ENCODE measurements around the gene AOPEP. TPM values are rescaled to one million over a fixed set of nuclear protein-coding genes. Genes with fewer than 3 reads are reported as not detected.

Gene AOPEP
- total and polyA plus RNA-seq, 2 donors (not counting 1 experiment from before 2014, with no cell fraction given): 66.1 to 94.1 TPM

- Histone ChIP-seq H4K20me1 (ENCODE audit: control insufficient read depth, extremely low read depth, insufficient read depth, low read length) (no peaks in the 10 kb centered on the region), H3K27ac (ENCODE audit: insufficient read depth, low read length) (no peak overlapping the region), H3K4me2 (ENCODE audit: extremely low read depth, insufficient read depth, low read length) (no peak overlapping the region), H3K9me3 (ENCODE audit: control insufficient read depth, insufficient read depth, low read depth, low read length) (no peaks in the 10 kb centered on the region), H3K79me2 (ENCODE audit: control insufficient read depth, insufficient read depth, low read length) (no peaks in the 10 kb centered on the region), H3K4me1 (ENCODE audit: control insufficient read depth, extremely low read depth, insufficient read depth, low read length) (no peaks in the 10 kb centered on the region), H3K27me3 (ENCODE audit: control insufficient read depth, insufficient read depth, low read length) (no peaks in the 10 kb centered on the region), H3K4me3 (replicated peaks in 1 of 4; ENCODE audit: control extremely low read depth in 1 of 4, insufficient read depth in 1 of 4, low read depth in 3 of 4, low read length in 4 of 4) (no peak overlapping the region), H2AFZ (ENCODE audit: low read length) (no peak overlapping the region), H3K36me3 (ENCODE audit: control insufficient read depth, insufficient read depth, low read length) (no peaks in the 10 kb centered on the region), H3K9ac (ENCODE audit: insufficient read depth, low read length) (no peak overlapping the region)
- no peak for TF ChIP-seq CTCF (conservative IDR thresholded peaks at IDR 0.05 in 1 of 2, IDR thresholded peaks at IDR 0.05 in 1 of 2; ENCODE audit: low read depth in 1 of 2, low read length in 2 of 2)
- no peak for TF ChIP-seq EZH2 (IDR thresholded peaks at IDR 0.05; ENCODE audit: low read length, missing control alignments)
- DNase-seq (ENCODE audit: low read depth in 2 of 2): no peak
These were observed 110.9 kb downstream of the AOPEP start for GRCh38 chr9:94837404-94837803.

DNA sequence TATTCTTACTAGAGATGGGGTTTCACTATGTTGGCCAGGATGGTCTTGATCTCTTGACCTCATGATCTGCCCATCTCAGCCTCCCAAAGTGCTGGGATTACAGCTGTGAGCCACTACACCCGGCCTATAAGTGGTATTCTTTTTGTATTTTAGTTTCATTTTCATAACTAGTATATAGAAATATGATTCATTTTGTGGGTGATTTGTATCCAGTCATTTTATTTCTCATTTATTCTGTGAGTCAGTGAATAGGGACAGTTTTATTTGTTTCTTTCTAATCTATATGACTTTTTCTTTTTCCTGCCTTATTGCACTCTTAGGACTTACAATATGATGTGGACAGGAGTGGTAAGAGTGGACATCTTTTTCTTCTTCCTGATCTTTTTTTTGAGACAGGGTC is 112.9 kb downstream of the AOPEP start:
- Histone ChIP-seq H3K36me3 (ENCODE audit: control insufficient read depth, insufficient read depth, low read length) (no peaks in the 10 kb centered on the region), H3K79me2 (ENCODE audit: control insufficient read depth, insufficient read depth, low read length) (no peaks in the 10 kb centered on the region), H3K27me3 (ENCODE audit: control insufficient read depth, insufficient read depth, low read length) (no peaks in the 10 kb centered on the region), H4K20me1 (ENCODE audit: control insufficient read depth, extremely low read depth, insufficient read depth, low read length) (no peaks in the 10 kb centered on the region), H2AFZ (ENCODE audit: low read length) (no peak overlapping the region), H3K27ac (ENCODE audit: insufficient read depth, low read length) (no peak overlapping the region), H3K4me1 (ENCODE audit: control insufficient read depth, extremely low read depth, insufficient read depth, low read length) (no peaks in the 10 kb centered on the region), H3K4me2 (ENCODE audit: extremely low read depth, insufficient read depth, low read length) (no peak overlapping the region), H3K4me3 (replicated peaks in 1 of 4; ENCODE audit: control extremely low read depth in 1 of 4, insufficient read depth in 1 of 4, low read depth in 3 of 4, low read length in 4 of 4) (no peak overlapping the region), H3K9ac (ENCODE audit: insufficient read depth, low read length) (no peak overlapping the region), H3K9me3 (ENCODE audit: control insufficient read depth, insufficient read depth, low read depth, low read length) (no peaks in the 10 kb centered on the region)
- DNase-seq (ENCODE audit: low read depth in 2 of 2): no peak
- TF ChIP-seq EZH2 (IDR thresholded peaks at IDR 0.05; ENCODE audit: low read length, missing control alignments) (no peak), CTCF (conservative IDR thresholded peaks at IDR 0.05 in 1 of 2, IDR thresholded peaks at IDR 0.05 in 1 of 2; ENCODE audit: low read depth in 1 of 2, low read length in 2 of 2) (no peak)

- no peaks in the 10 kb centered on the region for H3K27me3 ChIP-seq (ENCODE audit: control insufficient read depth, insufficient read depth, low read length)
- no peak overlapping the region for H3K4me3 ChIP-seq (replicated peaks in 1 of 4; ENCODE audit: control extremely low read depth in 1 of 4, insufficient read depth in 1 of 4, low read depth in 3 of 4, low read length in 4 of 4)
- H3K4me1 ChIP-seq (ENCODE audit: control insufficient read depth, extremely low read depth, insufficient read depth, low read length): no peaks in the 10 kb centered on the region
- no peak overlapping the region for H3K9ac ChIP-seq (ENCODE audit: insufficient read depth, low read length)
- no peaks in the 10 kb centered on the region for H3K9me3 ChIP-seq (ENCODE audit: control insufficient read depth, insufficient read depth, low read depth, low read length)
- no peak overlapping the region for H3K27ac ChIP-seq (ENCODE audit: insufficient read depth, low read length)
- H3K4me2 ChIP-seq (ENCODE audit: extremely low read depth, insufficient read depth, low read length): no peak overlapping the region
- H4K20me1 ChIP-seq (ENCODE audit: control insufficient read depth, extremely low read depth, insufficient read depth, low read length): no peaks in the 10 kb centered on the region
- TF ChIP-seq CTCF (conservative IDR thresholded peaks at IDR 0.05 in 1 of 2, IDR thresholded peaks at IDR 0.05 in 1 of 2; ENCODE audit: low read depth in 1 of 2, low read length in 2 of 2): no peak
- TF ChIP-seq EZH2 (IDR thresholded peaks at IDR 0.05; ENCODE audit: low read length, missing control alignments): no peak
- no peaks in the 10 kb centered on the region for H3K36me3 ChIP-seq (ENCODE audit: control insufficient read depth, insufficient read depth, low read length)
- no peaks in the 10 kb centered on the region for H3K79me2 ChIP-seq (ENCODE audit: control insufficient read depth, insufficient read depth, low read length)
- H2AFZ ChIP-seq (ENCODE audit: low read length): no peak overlapping the region
- no peak for DNase-seq (ENCODE audit: low read depth in 2 of 2)
These were observed 114.2 kb downstream of the AOPEP start for GRCh38 chr9:94840738-94841137.
